Stimulated activated CD4-positive, alpha-beta T cell treated with anti-CD3 and anti-CD28 coated beads, Interleukin-4, amount 100 ng/mL, for 4 hours (primary cell): ENCODE data around the gene CYP3A5.

Experiments
- DNase-seq, 2 experiments: peaks; one replicate each; pipeline ENCODE4 v3.0.0-alpha.2; 2020

The CYP3A5 gene

GRCh38 chr7:99605527-99605926 is 74.3 kb downstream of the CYP3A5 start:
- no peak for DNase-seq

- DNase-seq = no peak
Measured at GRCh38 chr7:99601656-99602310, 78.0 kb downstream of the CYP3A5 start.

- no peak for DNase-seq
Measured at GRCh38 chr7:99599836-99600235, 80.0 kb downstream of the CYP3A5 start.
